GM23338 (cell line): ENCODE data around the gene EXOC7. TPM values are rescaled to one million over a fixed set of nuclear protein-coding genes. Genes with fewer than 3 reads are reported as not detected.
A peak's percentile ranks its signal among the peaks of the same experiment; 100 is the strongest.

Experiments
- ATAC-seq: fragments of 200-7000 bp; cut with Tn5 transposase; 3 replicates; pipeline ENCODE4 v1.9.1; 2020
- DNase-seq: peaks from one replicate; pipeline ENCODE4 v3.0.0-alpha.2; 2015; ENCODE audit warnings: low spot score
- H2AFZ ChIP-seq: fragments of 200-600 bp; sonication (generic); 2 replicates; pipeline ENCODE4 v1.8.0; 2016; ENCODE audit warnings: antibody characterized with exemption, mild to moderate bottlenecking, moderate library complexity
- H3F3A ChIP-seq: fragments of 200-600 bp; sonication (generic); replicated peaks from 2 replicates; pipeline ENCODE4 v1.8.0; 2017; ENCODE audit warnings: antibody characterized with exemption, mixed run types, low read depth
- H3K27ac ChIP-seq: fragments of 200-600 bp; sonication (generic); 2 replicates; pipeline ENCODE4 v1.6.1; 2016; ENCODE audit warnings: low read depth
- H3K27me3 ChIP-seq: fragments of 200-600 bp; sonication (generic); 2 replicates; pipeline ENCODE4 v1.8.0; 2016; ENCODE audit warnings: mild to moderate bottlenecking, mixed run types, moderate library complexity; ENCODE audit not compliant: insufficient read depth
- H3K36me3 ChIP-seq: fragments of 200-600 bp; sonication (generic); 2 replicates; pipeline ENCODE4 v1.8.0; 2016; ENCODE audit warnings: mild to moderate bottlenecking; ENCODE audit not compliant: insufficient read depth
- H3K4me1 ChIP-seq: fragments of 200-600 bp; sonication (generic); 2 replicates; pipeline ENCODE4 v1.8.0; 2016; ENCODE audit warnings: mild to moderate bottlenecking, moderate library complexity; ENCODE audit not compliant: insufficient read depth
- H3K4me2 ChIP-seq: fragments of 200-600 bp; sonication (generic); 2 replicates; pipeline ENCODE4 v1.7.1; 2017; ENCODE audit warnings: mixed run types
- H3K4me3 ChIP-seq: fragments of 200-600 bp; sonication (generic); 2 replicates; pipeline ENCODE4 v1.6.1; 2016; ENCODE audit warnings: mixed run types
- H3K79me2 ChIP-seq: fragments of 200-600 bp; sonication (generic); replicated peaks from 2 replicates; pipeline ENCODE4 v1.8.0; 2017; ENCODE audit warnings: mild to moderate bottlenecking; ENCODE audit not compliant: insufficient read depth
- H3K9me2 ChIP-seq: fragments of 200-600 bp; sonication (generic); 2 replicates; pipeline ENCODE4 v1.8.0; 2017; ENCODE audit not compliant: insufficient read depth
- H4K20me1 ChIP-seq: fragments of 200-600 bp; sonication (generic); replicated peaks from 2 replicates; pipeline ENCODE4 v1.8.0; 2017; ENCODE audit warnings: mild to moderate bottlenecking; ENCODE audit not compliant: insufficient read depth
- H3K27ac Mint-ChIP-seq: 2 replicates; pipeline ENCODE4 v1.8.0; 2020; ENCODE audit warnings: inconsistent platforms, mild to moderate bottlenecking, moderate library complexity, mixed read lengths
- H3K27me3 Mint-ChIP-seq: 3 replicates; pipeline ENCODE4 v1.8.0; 2022; ENCODE audit warnings: low read depth, mild to moderate bottlenecking, moderate library complexity, mixed read lengths, inconsistent platforms; ENCODE audit not compliant: insufficient read depth, poor library complexity
- H3K36me3 Mint-ChIP-seq: 3 replicates; pipeline ENCODE4 v1.8.0; 2021; ENCODE audit warnings: low read depth, mild to moderate bottlenecking, inconsistent platforms, moderate library complexity, mixed read lengths
- H3K4me1 Mint-ChIP-seq: 3 replicates; pipeline ENCODE4 v1.8.0; 2020; ENCODE audit warnings: mild to moderate bottlenecking, inconsistent platforms, mixed read lengths
- H3K4me3 Mint-ChIP-seq: 3 replicates; pipeline ENCODE4 v1.8.0; 2021; ENCODE audit warnings: moderate library complexity, mild to moderate bottlenecking, inconsistent platforms, mixed read lengths
- H3K9me3 Mint-ChIP-seq: 3 replicates; pipeline ENCODE4 v1.8.0; 2020; ENCODE audit warnings: moderate library complexity, mild to moderate bottlenecking, inconsistent platforms, mixed read lengths
- CTCF ChIP-seq, 2 experiments: fragments of 200-600 bp in 1 of 2; sonication (generic) in 1 of 2; conservative IDR thresholded peaks; 2 replicates each; pipeline versions ENCODE4 v1.5.1 to v1.6.1; 2016 to 2017; ENCODE audit warnings: antibody characterized with exemption in 2 of 2, low read depth in 2 of 2, mild to moderate bottlenecking in 2 of 2, moderate library complexity in 1 of 2
- ETS1 ChIP-seq: IDR thresholded peaks from 2 replicates; pipeline ENCODE4 v1.6.1; 2016; ENCODE audit warnings: antibody characterized with exemption
- JUNB ChIP-seq: IDR thresholded peaks from one replicate; pipeline ENCODE4 v1.6.1; 2016; ENCODE audit warnings: antibody characterized with exemption; ENCODE audit not compliant: unreplicated experiment
- NANOG ChIP-seq: IDR thresholded peaks from 2 replicates; pipeline ENCODE4 v1.6.1; 2016; ENCODE audit warnings: antibody characterized with exemption, borderline replicate concordance
- POLR2AphosphoS5 ChIP-seq: IDR thresholded peaks from 2 replicates; pipeline ENCODE4 v1.6.1; 2016; ENCODE audit warnings: antibody characterized with exemption, low read depth
- REST ChIP-seq: IDR thresholded peaks from one replicate; pipeline ENCODE4 v1.6.1; 2018; ENCODE audit warnings: antibody characterized with exemption; ENCODE audit not compliant: unreplicated experiment
- STAT1 ChIP-seq: IDR thresholded peaks from one replicate; pipeline ENCODE4 v1.6.1; 2016; ENCODE audit warnings: antibody characterized with exemption; ENCODE audit not compliant: unreplicated experiment
- ZNF331 ChIP-seq: fragments of 250-450 bp; sonication (Bioruptor Pico); IDR thresholded peaks from 2 replicates; pipeline ENCODE4 v1.5.0; 2020; ENCODE audit warnings: low read depth, mild to moderate bottlenecking, moderate library complexity
- polyA plus RNA-seq: library from polyadenylated mRNA; unstranded; fragments of >200 nt; fragmentation: Nextera tagmentation; extraction: Ambion mirVana; gene quantifications from 2 replicates; pipeline ENCODE4 v1.2.1, GENCODE V29; 2016
- total RNA-seq: library from RNA; depleted of rRNA; stranded (reverse); fragments of >200 nt; shearing (Covaris generic); gene quantifications from 2 replicates; pipeline ENCODE4 v1.2.3, GENCODE V29; 2014

EXOC7 gene
- total and polyA plus RNA-seq, 2 experiments from 2014 or later: 75.4 to 77.4 TPM

GRCh38 chr17:76050538-76051467 is 52.8 kb downstream of the EXOC7 start:
- Histone ChIP-seq H3K4me3 (no peak overlapping the region), H4K20me1 (peaks cover 15% of the 10 kb centered on the region), H3K27me3 (no peaks in the 10 kb centered on the region), H3K4me2 (no peak overlapping the region), H3K36me3 (peaks cover 35% of the 10 kb centered on the region), H3K27ac (peak overlapping the region; percentile 74; the same call in 1 of the 2 replicates), H2AFZ (no peak overlapping the region), H3K4me1 (peaks cover 9% of the 10 kb centered on the region; the same call in 1 of the 2 replicates), H3F3A (peaks cover 12% of the 10 kb centered on the region; the same call in 1 of the 2 replicates), H3K9me2 (no peaks in the 10 kb centered on the region), H3K79me2 (peaks cover 14% of the 10 kb centered on the region; the same call in 1 of the 2 replicates)
- Mint-ChIP-seq H3K4me1 (peaks cover 5% of the 10 kb centered on the region; the same call in 2 of the 3 replicates), H3K4me3 (no peak overlapping the region), H3K9me3 (no peaks in the 10 kb centered on the region), H3K27ac (no peak overlapping the region; the same call in 1 of the 2 replicates), H3K27me3 (peaks cover 1% of the 10 kb centered on the region), H3K36me3 (peaks cover 62% of the 10 kb centered on the region)
- DNase-seq (no peak), ATAC-seq (no peak)
- no peak for TF ChIP-seq POLR2AphosphoS5
- TF ChIP-seq CTCF (conservative IDR thresholded peaks at IDR 0.05; ENCODE audit: low read depth in 2 of 2): no peak
- TF ChIP-seq STAT1: no peak
- TF ChIP-seq JUNB: no peak
- no peak for TF ChIP-seq REST

GRCh38 chr17:76049836-76050537 is 53.6 kb downstream of the EXOC7 start:
- Mint-ChIP-seq H3K36me3 (peaks cover 66% of the 10 kb centered on the region), H3K27ac (no peak overlapping the region; the same call in 1 of the 2 replicates)
- TF ChIP-seq CTCF (conservative IDR thresholded peaks at IDR 0.05; ENCODE audit: low read depth in 2 of 2) (no peak), STAT1 (no peak), NANOG (no peak), POLR2AphosphoS5 (no peak), ETS1 (no peak), REST (no peak), ZNF331 (no peak)

More at GRCh38 chr17:76049836-76050537, 53.6 kb downstream of the EXOC7 start:
- ATAC-seq: no peak
- H3K36me3 ChIP-seq: peaks cover 35% of the 10 kb centered on the region
- no peaks in the 10 kb centered on the region for H3K27me3 ChIP-seq
- H4K20me1 ChIP-seq: peaks cover 15% of the 10 kb centered on the region
- H2AFZ ChIP-seq: no peak overlapping the region
- no peak overlapping the region for H3K4me3 Mint-ChIP-seq
- H3K27ac ChIP-seq: peak overlapping the region; percentile 74
- peaks cover 1% of the 10 kb centered on the region for H3K27me3 Mint-ChIP-seq
- no peak overlapping the region for H3K4me3 ChIP-seq
- no peak for DNase-seq
- H3K4me2 ChIP-seq: no peak overlapping the region
- peaks cover 9% of the 10 kb centered on the region; the same call in 1 of the 2 replicates for H3K4me1 ChIP-seq
- peaks cover 12% of the 10 kb centered on the region; the same call in 1 of the 2 replicates for H3F3A ChIP-seq
- H3K9me3 Mint-ChIP-seq: no peaks in the 10 kb centered on the region
- H3K9me2 ChIP-seq: no peaks in the 10 kb centered on the region
- H3K79me2 ChIP-seq: peaks cover 14% of the 10 kb centered on the region; the same call in 1 of the 2 replicates
- H3K4me1 Mint-ChIP-seq: peaks cover 5% of the 10 kb centered on the region; the same call in 2 of the 3 replicates
